ENCODE measurements around the gene GALNT16.

DNA sequence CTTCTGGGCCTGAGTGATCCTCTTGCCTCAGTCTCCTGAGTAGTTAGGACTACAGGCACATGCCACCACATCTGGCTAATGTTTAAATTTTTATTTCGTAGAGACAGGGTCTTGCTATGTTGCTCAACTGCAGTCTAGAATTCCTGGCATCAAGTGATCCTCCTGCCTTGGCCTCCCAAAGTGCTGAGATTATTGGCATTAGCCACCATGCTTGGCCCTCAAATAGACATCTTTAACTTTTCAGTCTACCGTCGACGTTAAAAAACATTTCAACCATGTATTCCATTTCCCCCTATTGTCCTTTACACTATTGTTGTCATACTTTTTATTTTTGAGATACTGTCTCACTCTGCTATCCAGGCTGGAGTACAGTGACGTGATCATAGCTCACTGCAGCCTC lies 115.8 kb downstream of the GALNT16 start:
- no peak for TF ChIP-seq CTCF (IDR thresholded peaks at IDR 0.05)
- no peak for TF ChIP-seq POLR2A (IDR thresholded peaks at IDR 0.05)
